ENCODE measurements around the gene EPN1.

DNA sequence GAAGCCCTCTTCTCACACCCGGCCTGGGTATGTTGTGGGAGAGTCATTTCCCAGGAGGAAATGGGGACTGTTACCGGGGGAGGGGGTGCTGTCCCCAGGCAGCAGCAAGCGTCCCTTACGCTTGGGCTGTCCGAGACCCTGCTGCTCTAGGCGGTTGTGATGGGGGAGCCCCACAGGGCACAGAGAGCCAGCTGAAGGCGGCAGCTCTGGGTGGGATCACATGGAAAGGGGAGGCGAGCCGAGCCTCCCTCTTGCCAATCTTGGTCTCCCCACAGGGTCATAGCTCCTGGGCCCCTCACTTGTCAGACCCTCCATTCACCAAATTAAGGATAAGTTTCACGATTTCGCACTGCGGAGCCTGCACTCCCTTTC lies 22.0 kb downstream of the EPN1 start:
- TF ChIP-seq CREB1 (IDR thresholded peaks at IDR 0.05; ENCODE audit: low read depth) (no peak), EP300 (IDR thresholded peaks at IDR 0.05; ENCODE audit: borderline replicate concordance) (no peak), TEAD4 (IDR thresholded peaks at IDR 0.05) (no peak), NFIC (IDR thresholded peaks at IDR 0.05) (no peak), EGR1 (IDR thresholded peaks at IDR 0.05) (no peak), CEBPB (IDR thresholded peaks at IDR 0.05) (no peak), TAF1 (IDR thresholded peaks at IDR 0.05; ENCODE audit: low read depth) (no peak), YY1 (IDR thresholded peaks at IDR 0.05; ENCODE audit: low read depth) (no peak), FOXM1 (IDR thresholded peaks at IDR 0.05; ENCODE audit: borderline replicate concordance, low read depth) (no peak), RAD21 (IDR thresholded peaks at IDR 0.05; ENCODE audit: low read depth) (no peak), ZBTB7A (IDR thresholded peaks at IDR 0.05; ENCODE audit: low read depth) (no peak)
- TF ChIP-seq, protein P1, sequence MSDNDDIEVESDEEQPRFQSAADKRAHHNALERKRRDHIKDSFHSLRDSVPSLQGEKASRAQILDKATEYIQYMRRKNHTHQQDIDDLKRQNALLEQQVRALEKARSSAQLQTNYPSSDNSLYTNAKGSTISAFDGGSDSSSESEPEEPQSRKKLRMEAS (IDR thresholded peaks at IDR 0.05): no peak
- TF ChIP-seq, protein P2, sequence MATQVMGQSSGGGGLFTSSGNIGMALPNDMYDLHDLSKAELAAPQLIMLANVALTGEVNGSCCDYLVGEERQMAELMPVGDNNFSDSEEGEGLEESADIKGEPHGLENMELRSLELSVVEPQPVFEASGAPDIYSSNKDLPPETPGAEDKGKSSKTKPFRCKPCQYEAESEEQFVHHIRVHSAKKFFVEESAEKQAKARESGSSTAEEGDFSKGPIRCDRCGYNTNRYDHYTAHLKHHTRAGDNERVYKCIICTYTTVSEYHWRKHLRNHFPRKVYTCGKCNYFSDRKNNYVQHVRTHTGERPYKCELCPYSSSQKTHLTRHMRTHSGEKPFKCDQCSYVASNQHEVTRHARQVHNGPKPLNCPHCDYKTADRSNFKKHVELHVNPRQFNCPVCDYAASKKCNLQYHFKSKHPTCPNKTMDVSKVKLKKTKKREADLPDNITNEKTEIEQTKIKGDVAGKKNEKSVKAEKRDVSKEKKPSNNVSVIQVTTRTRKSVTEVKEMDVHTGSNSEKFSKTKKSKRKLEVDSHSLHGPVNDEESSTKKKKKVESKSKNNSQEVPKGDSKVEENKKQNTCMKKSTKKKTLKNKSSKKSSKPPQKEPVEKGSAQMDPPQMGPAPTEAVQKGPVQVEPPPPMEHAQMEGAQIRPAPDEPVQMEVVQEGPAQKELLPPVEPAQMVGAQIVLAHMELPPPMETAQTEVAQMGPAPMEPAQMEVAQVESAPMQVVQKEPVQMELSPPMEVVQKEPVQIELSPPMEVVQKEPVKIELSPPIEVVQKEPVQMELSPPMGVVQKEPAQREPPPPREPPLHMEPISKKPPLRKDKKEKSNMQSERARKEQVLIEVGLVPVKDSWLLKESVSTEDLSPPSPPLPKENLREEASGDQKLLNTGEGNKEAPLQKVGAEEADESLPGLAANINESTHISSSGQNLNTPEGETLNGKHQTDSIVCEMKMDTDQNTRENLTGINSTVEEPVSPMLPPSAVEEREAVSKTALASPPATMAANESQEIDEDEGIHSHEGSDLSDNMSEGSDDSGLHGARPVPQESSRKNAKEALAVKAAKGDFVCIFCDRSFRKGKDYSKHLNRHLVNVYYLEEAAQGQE (IDR thresholded peaks at IDR 0.05; ENCODE audit: low read depth): no peak
- TF ChIP-seq, protein P3, sequence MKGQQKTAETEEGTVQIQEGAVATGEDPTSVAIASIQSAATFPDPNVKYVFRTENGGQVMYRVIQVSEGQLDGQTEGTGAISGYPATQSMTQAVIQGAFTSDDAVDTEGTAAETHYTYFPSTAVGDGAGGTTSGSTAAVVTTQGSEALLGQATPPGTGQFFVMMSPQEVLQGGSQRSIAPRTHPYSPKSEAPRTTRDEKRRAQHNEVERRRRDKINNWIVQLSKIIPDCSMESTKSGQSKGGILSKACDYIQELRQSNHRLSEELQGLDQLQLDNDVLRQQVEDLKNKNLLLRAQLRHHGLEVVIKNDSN (IDR thresholded peaks at IDR 0.05): no peak

All from Ishikawa (cell line).